ENCODE measurements around the gene ZNF525. TPM values are rescaled to one million over a fixed set of nuclear protein-coding genes. Genes with fewer than 3 reads are reported as not detected.
"Not testable (repeated sequence)": the region's sequence is repeated elsewhere in the genome, so short reads cannot be mapped to it uniquely, and the experiment has no call there.

Gene ZNF525
- total RNA-seq = 5.7 and 5.8 TPM in 2 replicates

- DNase-seq (ENCODE audit: low read depth in 2 of 2) = peak; percentile 55 to 83
Observed at GRCh38 chr19:53365134-53365898, at the start of gene ZNF525. TSS of gene ZNF525 (plus strand) at chr19:53365705. CDS start at chr19:53372282, 6,577 bp downstream.

DNA sequence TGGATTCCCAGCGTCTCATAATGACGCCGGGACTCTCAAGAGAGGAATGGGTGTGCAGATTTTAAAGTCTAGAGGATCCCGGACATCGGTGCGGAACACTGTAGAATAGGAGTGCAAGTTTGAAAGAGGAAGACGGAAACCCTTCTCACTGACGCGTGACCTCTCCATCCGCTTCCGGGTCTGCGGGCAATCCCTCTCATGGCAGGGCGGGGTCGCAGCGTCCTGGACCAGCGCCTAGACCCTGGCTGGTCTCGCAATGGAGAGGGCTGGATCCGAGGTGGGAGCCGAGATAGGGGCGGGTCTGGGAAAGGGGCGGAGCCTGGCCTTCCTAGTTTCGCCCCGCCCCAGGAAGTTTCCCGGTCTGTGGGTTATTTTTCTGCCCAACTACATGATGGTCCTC is 36.5 kb upstream of the ZNF525 start:
- no peak for DNase-seq (ENCODE audit: low read depth in 2 of 2)

DNA sequence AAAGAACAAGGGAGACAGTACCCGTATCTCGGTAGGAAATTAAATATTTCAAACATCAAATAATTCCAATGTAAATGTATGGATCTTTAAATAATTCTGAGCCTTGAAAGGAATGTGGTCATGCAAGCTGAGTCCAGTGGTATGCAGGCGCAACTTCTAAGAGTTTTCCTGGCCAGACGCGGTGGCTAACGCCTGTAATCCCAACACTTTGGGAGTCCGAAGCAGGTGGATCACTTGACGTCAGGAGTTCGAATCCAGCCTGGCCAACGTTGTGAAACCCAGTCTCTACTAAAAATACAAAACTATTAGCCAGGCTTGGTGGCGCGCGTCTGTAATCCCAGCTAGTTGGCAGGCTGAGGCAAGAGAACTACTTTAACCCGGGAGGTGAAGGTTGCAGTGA is 33.0 kb upstream of the ZNF525 start:
- no peak for DNase-seq (ENCODE audit: low read depth in 2 of 2)

DNA sequence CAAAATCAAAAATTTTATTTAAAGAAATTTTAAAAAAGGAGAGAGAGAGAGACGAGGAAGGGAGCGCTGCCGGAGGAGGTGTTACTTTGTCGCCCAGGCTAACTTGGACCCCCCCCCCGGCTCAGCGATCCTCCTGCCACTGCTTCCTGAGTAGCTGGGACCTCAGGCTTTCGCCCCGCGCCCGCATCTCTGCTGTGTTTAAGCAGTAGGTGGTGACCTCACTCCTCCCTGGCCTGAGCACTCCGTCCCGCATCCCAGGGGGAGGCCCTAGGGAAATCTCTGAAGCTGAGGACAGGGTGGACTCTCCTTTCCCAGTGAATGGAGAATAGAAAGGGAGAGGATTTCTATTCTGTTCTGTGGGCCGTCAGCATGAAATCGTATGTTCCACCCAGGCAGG is 32.4 kb upstream of the ZNF525 start:
- DNase-seq (ENCODE audit: low read depth in 2 of 2) = peak in 1 of 2 donors; percentile 58

GRCh38 chr19:53333463-53334449 is 31.7 kb upstream of the ZNF525 start, which contains the start of gene ZNF845:
TSS of gene ZNF845 (plus strand) at chr19:53333749. CDS start at chr19:53341308, 7,559 bp downstream.
- peak; percentile 79 to 95 for DNase-seq (ENCODE audit: low read depth in 2 of 2)

- DNase-seq (ENCODE audit: low read depth in 2 of 2) = not testable (repeated sequence)
Observed at GRCh38 chr19:53344403-53344802, 21.1 kb upstream of the ZNF525 start.

DNA sequence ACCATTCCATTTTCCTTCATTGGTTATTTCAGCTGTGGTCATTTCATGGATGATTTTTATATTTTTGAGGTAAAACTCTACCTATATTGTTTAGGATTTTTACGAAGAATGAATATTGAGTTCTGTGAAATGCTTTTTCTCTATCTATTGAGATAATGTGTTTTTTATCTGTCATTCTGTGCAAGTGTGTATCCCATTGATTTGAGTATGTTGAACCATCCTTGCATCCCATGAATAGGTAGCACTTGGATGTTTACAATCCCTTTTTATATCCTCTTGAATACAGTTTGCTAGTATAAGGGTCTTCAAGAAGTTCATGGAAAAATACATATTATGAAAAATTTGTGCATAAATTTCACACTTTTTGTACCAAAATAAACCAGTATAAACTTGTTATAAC is 9.8 kb upstream of the ZNF525 start:
- no peak for DNase-seq (ENCODE audit: low read depth in 2 of 2)

DNA sequence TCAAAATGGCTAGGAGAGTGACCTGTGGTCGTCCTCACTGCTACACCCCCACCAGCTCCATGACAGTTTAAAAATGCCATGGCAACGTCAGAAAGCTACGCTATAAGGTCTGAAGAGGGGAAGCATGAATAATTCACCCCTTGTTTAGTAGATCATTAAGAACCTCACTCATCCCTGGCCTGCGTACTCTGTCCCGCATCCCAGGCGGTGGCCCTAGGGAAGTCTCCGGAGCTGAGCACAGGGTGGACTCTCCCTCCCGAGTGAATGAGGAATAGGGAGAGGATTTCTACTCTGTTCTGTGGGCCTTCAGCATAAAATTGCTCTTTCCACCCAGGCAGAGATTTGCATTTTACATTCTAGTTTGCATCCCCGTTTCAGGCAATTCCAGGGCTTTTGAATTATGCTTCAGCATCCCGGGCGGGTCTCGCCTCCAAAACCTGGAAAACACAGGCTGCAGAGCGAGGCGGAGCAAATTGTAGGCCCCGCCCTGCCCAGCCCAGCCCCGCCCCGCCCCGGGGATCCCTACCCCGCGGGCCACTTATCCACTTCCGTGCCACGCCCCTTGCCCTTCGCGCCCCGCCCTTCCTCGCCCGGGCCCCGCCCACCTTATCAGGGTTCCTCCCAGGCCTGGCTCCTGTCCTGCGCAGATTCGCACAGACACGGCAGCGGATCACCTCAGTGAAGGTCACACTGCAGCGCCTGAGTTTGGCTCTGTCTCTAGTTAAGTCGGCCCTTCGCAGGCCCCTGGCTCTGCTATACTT is 7.5 kb upstream of the ZNF525 start:
- no peak for DNase-seq (ENCODE audit: low read depth in 2 of 2)

DNA sequence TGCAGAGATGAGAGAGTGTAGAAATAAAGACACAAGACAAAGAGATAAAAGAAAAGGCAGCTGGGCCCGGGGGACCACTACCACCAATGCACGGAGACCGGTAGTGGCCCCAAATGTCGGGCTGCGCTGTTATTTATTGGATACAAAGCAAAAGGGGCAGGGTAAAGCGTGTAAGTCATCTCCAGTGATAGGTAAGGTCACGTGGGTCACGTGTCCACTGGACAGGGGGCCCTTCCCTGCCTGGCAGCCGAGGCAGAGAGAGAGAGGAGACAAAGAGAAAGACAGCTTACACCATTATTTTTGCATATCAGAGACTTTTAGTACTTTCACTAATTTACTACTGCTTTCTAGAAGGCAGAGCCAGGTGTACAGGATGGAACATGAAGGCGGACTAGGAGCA is 5.4 kb upstream of the ZNF525 start:
- DNase-seq (ENCODE audit: low read depth in 2 of 2) = not testable (repeated sequence)

DNA sequence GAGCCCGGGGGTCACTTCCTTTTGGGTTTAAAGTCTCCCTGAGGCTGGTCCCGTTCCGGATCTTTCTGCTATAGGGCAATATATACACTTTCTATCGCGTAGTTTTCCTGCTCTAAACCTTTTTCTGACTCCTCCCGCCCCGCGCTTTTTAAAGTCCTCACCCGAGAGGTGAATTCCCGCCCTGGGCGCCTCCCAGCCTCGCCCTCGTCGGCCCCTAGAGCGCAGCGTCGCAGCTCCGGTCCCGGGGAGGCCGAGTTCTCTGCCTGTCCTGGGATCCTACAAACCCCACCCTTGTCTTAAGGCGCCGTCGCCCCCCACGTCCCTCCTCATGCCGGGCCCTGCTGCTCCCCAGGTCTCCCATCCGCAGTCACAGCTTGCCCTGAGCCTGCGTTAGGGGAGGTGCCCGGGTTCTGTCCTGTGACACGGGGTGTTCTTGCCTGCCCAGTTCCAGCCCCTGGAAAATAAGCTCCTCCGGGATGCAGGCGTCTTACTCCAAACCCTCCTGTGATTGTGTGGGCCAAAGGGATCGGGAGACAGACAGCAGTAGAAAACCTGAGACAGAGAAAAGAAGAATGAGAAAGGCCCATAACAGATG is 491 bp downstream of the ZNF525 start:
- DNase-seq (ENCODE audit: low read depth in 2 of 2) = no peak

- DNase-seq (ENCODE audit: low read depth in 2 of 2) = no peak
Observed at GRCh38 chr19:53372196-53372595, 6.7 kb downstream of the ZNF525 start.

DNA sequence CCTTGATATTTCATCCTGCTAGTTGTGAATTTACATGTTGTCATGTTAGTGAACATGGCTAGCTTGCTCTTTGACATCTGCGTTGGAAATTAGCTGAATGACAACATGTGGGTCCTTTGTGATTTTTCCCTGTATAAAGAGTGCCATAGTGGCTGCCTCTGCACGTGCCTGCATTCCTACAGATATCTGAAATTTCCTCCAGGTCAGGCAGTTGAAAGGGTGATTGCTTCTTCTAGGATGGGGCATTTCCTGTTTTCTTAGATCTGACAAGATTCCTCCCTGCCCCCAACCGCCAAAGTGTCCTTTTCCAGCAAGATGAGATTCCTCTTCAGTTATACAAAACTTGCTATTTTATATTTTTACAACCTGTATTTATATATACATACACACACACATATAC is 8.8 kb downstream of the ZNF525 start:
- no peak for DNase-seq (ENCODE audit: low read depth in 2 of 2)

DNA sequence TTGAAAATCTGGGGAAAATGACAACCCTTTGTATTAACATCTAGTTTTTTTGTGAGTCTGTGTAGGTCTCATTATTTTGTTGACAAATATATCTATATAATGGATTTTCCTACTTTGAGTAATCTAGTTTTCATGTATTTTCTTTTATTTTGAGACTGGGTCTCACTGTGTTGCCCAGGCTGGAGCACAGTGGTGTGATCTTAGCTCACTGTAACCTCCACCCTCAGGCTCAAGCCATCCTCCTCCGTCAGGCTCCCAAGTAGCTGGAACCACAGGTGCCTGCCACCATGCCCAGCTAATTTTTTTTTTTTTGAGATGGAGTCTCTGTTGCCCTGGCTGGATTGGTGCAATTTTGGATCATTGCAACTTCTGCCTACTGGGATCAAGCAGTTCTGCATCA is 9.2 kb downstream of the ZNF525 start:
- no peak for DNase-seq (ENCODE audit: low read depth in 2 of 2)

- DNase-seq (ENCODE audit: low read depth in 2 of 2) = no peak
Observed at GRCh38 chr19:53381376-53381775, 15.9 kb downstream of the ZNF525 start.

GRCh38 chr19:53388168-53388567 is 22.7 kb downstream of the ZNF525 start:
- DNase-seq (ENCODE audit: low read depth in 2 of 2) = no peak

DNA sequence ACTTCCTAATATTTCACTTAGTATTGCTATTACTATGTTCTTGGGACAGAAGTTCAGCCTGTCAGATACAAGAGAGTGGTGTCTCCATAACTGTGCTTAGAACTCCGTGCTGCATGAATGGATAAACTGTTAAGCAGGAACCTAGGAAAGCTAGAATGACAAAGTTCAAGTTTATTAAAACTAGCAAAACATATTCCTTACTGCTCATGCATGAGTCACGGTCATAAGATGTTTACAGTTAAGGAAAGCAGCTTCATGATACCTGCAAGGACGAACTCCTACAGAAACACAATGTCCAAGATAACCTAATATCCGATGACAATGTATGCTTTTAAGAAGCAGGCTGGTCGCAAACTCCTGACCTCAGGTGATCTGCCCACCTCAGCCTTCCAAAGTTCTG is 23.4 kb downstream of the ZNF525 start:
- DNase-seq (ENCODE audit: low read depth in 2 of 2) = peak in 1 of 2 donors; percentile 2

GRCh38 chr19:53389571-53389970 is 24.1 kb downstream of the ZNF525 start:
- no peak for DNase-seq (ENCODE audit: low read depth in 2 of 2)

GRCh38 chr19:53389978-53390377 is 24.5 kb downstream of the ZNF525 start:
- no peak for DNase-seq (ENCODE audit: low read depth in 2 of 2)

- peak in 1 of 2 donors; percentile 48 for DNase-seq (ENCODE audit: low read depth in 2 of 2)
Observed at GRCh38 chr19:53394522-53394973, 29.0 kb downstream of the ZNF525 start.

GRCh38 chr19:53394974-53395839 is 29.7 kb downstream of the ZNF525 start, which contains the start of gene ZNF765:
TSS of gene ZNF765 (plus strand) at chr19:53395149. CDS start at chr19:53398016, 2,867 bp downstream.
- DNase-seq (ENCODE audit: low read depth in 2 of 2) = peak; percentile 63 to 89

All from dermis microvascular lymphatic vessel endothelial cell (primary cell).